GM18526 (cell line): Measurements from ENCODE around the gene RASGEF1C.

Source experiments
- POLR2A ChIP-seq: IDR thresholded peaks from 3 replicates; pipeline ENCODE4 v1.6.1; 2011; ENCODE audit not compliant: insufficient read length; ENCODE audit errors: extremely low read depth

RASGEF1C gene

GRCh38 chr5:180116077-180116999, 92.7 kb downstream of the RASGEF1C start:
- no peak for TF ChIP-seq POLR2A

DNA sequence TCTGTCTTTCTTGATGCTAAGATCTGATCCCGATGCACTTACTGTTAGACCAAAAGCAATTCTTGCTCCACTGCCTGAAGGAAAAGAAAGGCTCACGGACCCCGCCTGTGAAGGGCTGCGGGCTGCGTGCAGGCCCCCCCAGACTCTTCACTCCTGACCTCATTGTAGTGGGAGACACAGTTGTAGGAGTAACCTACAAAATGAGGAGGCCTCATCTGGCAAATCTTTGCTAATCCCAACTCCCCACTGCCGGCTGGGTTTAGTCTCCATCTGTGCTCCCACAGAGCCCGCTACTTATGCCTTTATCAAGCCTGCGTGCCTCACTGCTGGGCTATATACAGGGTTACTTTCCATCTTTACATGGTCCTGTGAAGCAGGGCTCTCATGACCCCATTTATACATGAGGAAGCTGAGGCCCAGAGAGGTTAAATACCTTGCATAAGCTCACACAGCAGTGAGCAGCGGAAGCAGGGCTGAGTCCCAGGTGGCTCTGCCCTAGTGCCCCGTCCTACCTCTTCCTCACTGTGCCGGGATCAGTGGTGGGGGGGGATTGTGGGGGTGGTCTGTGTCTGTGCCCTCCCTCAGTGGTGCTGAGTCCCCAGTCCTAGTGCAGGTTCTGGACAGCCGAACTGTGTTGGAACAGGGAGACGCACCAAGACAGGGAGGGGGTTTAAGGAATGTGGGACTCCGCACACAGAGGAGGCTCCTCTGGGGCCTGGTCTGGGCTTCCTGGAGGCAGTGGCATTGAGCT, 93.5 kb downstream of the RASGEF1C start:
- TF ChIP-seq POLR2A, result no peak

DNA sequence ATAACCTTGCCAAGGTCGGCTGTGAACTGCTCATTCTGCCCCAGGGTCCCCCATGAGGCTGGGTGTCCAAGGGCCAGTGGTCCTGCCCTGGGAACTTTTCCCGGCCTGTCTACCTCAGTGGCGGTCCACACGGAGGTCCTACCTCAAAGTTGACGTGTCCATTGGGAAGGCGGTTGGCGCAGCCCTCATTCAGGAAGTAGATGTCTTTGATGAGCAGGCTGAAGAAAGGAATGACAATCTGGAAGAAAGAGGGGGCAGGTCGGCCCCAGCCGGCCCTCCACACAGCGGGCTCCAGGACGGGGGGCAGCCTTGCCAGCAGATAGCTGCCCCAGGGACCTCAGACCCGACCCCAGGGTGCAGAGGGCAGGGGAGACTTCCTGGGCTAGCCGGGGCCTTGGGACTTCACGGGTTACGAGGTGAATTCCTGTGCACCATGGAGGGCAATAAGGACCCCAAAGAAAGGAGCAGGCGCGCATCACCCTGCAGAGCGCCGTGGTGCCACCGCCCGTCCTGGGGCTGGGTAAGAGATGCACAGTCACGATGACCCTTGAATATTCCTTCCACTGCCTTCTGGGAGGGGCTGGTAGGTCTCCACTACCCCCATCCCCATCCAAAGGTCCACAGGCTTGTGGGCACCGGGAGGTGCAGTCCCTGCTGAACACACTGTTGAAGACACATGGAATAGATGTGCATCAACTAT, 94.6 kb downstream of the RASGEF1C start:
- no peak for TF ChIP-seq POLR2A

DNA sequence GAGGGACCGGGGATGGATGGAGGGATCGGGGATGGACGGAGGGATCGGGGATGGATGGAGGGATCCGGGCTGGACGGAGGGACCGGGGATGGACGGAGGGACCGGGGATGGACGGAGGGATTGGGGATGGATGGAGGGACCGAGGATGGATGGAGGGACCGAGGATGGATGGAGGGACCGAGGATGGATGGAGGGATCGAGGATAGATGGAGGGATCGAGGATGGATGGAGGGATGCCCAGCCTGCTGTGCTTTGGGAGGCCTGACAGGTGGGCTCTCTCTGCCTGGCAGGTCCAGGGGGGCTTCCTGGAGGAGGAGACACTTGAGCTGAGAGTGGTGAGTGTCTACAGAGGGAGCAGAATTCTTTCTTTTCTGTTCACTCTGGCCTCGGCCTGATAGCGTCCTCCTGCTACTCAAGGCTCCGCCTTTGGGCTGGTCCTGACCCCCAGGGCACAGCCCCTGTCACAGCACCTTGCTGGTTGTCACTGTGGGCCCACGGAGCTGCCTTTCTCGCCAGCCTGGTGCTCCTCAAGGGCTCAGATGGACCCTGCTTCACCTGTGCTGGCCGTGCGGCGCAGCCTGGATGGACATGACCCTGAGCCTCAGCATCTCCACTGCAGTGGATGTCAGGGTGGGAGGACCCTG, 95.2 kb downstream of the RASGEF1C start:
- no peak for TF ChIP-seq POLR2A

GRCh38 chr5:180112181-180112861, 96.7 kb downstream of the RASGEF1C start:
- TF ChIP-seq POLR2A, result no peak

- TF ChIP-seq POLR2A, result no peak
Measured at GRCh38 chr5:180111273-180112002, 97.6 kb downstream of the RASGEF1C start.

GRCh38 chr5:180109920-180110319, 99.1 kb downstream of the RASGEF1C start:
- TF ChIP-seq POLR2A, result no peak

DNA sequence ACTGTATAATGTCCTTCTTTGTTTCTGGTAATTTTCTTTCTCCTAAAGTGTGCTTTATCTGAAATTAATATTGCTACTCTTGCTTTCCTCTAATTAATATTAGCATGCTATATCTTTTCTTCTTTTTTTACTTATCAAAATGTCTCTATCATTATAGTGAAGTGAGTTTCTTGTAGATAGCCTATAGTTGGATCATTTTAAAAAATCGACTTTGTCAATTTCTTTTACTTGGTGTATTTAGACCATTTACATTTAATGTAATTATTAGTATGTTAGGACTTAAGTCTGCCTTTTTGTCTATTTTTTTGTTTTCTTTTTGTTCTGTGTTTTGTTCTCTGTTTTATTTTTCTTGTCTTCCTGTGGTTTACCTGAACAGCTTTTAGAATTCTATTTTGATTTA, 102.0 kb downstream of the RASGEF1C start:
- no peak for TF ChIP-seq POLR2A

DNA sequence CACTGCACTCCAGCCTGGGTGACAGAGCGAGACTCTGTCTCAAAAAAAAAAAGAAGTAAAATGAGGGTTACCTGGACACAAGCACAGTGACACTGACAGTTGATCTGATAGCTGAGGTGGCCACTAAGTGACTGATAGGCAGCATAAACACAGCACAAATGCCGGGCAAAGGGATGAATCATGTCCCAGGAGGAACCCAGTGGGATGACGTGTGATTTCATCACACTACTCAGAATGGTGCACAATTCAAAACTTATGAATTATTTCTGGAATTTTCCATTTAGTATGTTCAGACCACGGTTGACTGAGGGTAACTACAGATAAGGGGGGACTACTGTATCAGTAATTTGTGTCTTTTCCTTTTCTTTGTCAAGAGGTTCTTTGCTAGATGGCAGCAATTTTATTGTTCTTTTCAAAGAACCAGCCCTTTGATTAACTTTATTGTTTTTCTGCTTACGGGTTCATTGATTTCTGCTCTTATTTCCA, 103.1 kb downstream of the RASGEF1C start:
- no peak for TF ChIP-seq POLR2A

- TF ChIP-seq POLR2A, result no peak
Measured at GRCh38 chr5:180104168-180104530, 104.9 kb downstream of the RASGEF1C start.

DNA sequence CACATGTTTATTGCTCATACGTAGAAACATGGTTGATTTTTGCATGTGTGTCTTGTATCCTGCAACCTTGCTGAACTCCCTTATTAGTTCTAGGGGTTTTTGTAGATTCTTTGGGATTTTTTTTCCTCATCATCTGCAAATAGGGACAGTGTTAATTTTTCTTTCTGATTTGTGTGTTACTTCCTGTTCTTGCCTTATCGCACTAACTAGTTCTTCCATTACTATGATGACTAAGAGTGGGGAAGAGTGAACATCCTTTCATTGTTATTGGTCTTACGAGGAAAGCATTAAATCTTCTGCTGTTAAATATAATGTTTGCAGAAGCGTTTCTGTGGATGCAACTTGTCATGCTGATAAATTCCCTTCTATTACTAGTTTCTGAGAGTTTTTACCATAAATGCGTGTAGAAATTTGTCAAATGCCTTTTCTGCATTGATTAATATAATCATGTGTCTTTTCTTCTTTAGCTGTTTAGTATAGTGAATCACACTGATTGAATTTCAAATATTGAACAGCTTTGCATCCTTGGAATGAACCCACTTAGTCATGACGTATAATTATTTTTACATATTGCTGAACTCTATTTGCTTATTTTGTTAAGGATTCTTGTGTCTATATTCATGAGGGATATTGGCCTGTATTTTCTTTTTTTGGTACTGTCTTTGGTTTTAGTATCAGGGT, 105.4 kb downstream of the RASGEF1C start:
- TF ChIP-seq POLR2A, result no peak

- TF ChIP-seq POLR2A, result no peak
Measured at GRCh38 chr5:180102636-180103035, 106.4 kb downstream of the RASGEF1C start.

DNA sequence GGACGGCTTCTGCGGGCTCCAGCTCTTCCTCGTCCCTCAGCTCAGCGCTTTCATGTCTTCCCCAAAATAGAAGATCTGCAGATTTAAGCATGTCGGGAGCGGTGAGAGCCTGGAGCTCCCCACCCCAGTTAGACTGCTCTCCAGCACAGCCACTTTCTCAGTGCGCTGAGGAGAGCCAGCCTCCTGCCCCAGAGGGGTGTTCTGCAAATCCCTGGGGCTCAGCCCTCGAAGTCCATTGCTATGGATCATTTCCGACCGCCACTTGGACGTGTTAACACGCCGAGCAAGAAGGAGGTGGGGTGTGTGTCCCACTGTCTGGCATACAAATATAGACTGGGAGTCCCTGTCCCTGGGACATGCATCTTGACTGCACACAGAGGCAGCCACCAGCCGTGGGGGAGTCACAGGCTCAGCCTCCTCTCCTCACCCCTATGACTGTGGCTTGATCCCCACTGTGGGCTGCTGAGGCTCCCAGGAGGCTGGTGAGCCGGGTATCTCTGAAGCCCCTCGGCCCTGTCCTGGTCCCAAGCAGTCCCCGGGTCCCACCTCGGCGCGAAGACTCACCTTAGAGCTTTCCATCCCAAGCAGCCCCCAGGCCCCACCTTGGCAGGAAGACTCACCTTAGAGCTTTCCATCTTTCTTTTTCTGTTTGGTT, 107.4 kb downstream of the RASGEF1C start:
- no peak for TF ChIP-seq POLR2A
